GM12873 (cell line): Measurements from ENCODE around the gene DUSP9.

ENCODE experiments used
- CTCF ChIP-seq: IDR thresholded peaks from 2 replicates; pipeline ENCODE4 v1.5.1; 2012; ENCODE audit warnings: low read depth, mild to moderate bottlenecking, moderate library complexity, low read length, control low read depth; ENCODE audit not compliant: insufficient read depth; ENCODE audit errors: missing control alignments

Gene DUSP9

GRCh38 chrX:153642655-153643430, 4.2 kb upstream of the DUSP9 start:
- TF ChIP-seq CTCF = no peak

- peak; percentile 4 for TF ChIP-seq CTCF
These were observed 3.3 kb upstream of the DUSP9 start for GRCh38 chrX:153643431-153644351.

- TF ChIP-seq CTCF = no peak
These were observed 2.5 kb upstream of the DUSP9 start for GRCh38 chrX:153644356-153645125.

- no peak for TF ChIP-seq CTCF
These were observed 1.9 kb upstream of the DUSP9 start for GRCh38 chrX:153645151-153645550.

GRCh38 chrX:153645921-153646488, 998 bp upstream of the DUSP9 start:
- TF ChIP-seq CTCF = no peak

GRCh38 chrX:153647461-153648357, 706 bp downstream of the DUSP9 start:
- no peak for TF ChIP-seq CTCF
